DND-41 (cell line): ENCODE results near the gene PHB1.

Experiments used
- ATAC-seq: fragments of 200-7000 bp; cut with Tn5 transposase; 3 replicates; pipeline ENCODE4 v1.9.1; 2021; ENCODE audit warnings: low read depth; ENCODE audit not compliant: insufficient read depth
- DNase-seq: peaks from one replicate; pipeline ENCODE4 v3.0.0-alpha.2; 2020
- H2AFZ ChIP-seq: 2 replicates; pipeline ENCODE4 v1.6.0; 2012; ENCODE audit warnings: low read depth, low read length
- H3K27ac ChIP-seq: 2 replicates; pipeline ENCODE4 v1.5.1; 2012; ENCODE audit warnings: low read length, inconsistent platforms
- H3K27me3 ChIP-seq: fragments of 200-600 bp; sonication (generic); 2 replicates; pipeline ENCODE4 v1.6.0; 2012; ENCODE audit warnings: low read length, mild to moderate bottlenecking, inconsistent platforms; ENCODE audit not compliant: insufficient read depth, poor library complexity
- H3K36me3 ChIP-seq: 2 replicates; pipeline ENCODE4 v1.5.1; 2012; ENCODE audit warnings: low read length, inconsistent platforms; ENCODE audit not compliant: insufficient read depth
- H3K4me1 ChIP-seq: 2 replicates; pipeline ENCODE4 v1.5.1; 2012; ENCODE audit warnings: mild to moderate bottlenecking, low read length; ENCODE audit not compliant: insufficient read depth
- H3K4me2 ChIP-seq: 2 replicates; pipeline ENCODE4 v1.6.0; 2012; ENCODE audit warnings: mild to moderate bottlenecking, moderate library complexity, low read length, inconsistent platforms; ENCODE audit not compliant: insufficient read depth
- H3K4me3 ChIP-seq, 2 experiments: fragments of 200-600 bp in 1 of 2; shearing (Covaris generic) in 1 of 2; 2 replicates each; pipeline ENCODE4 v1.5.1; 2012 to 2016; ENCODE audit warnings: inconsistent platforms in 2 of 2, low read length in 2 of 2, mild to moderate bottlenecking in 2 of 2, low read depth in 1 of 2, moderate library complexity in 1 of 2
- H3K79me2 ChIP-seq: 2 replicates; pipeline ENCODE4 v1.6.0; 2012; ENCODE audit warnings: low read length, inconsistent platforms; ENCODE audit not compliant: insufficient read depth
- H3K9ac ChIP-seq: 2 replicates; pipeline ENCODE4 v1.6.0; 2012; ENCODE audit warnings: low read depth, mild to moderate bottlenecking, inconsistent platforms, low read length, moderate library complexity
- H3K9me3 ChIP-seq: 2 replicates; pipeline ENCODE4 v1.5.1; 2012; ENCODE audit warnings: low read length, moderate library complexity, mild to moderate bottlenecking, inconsistent platforms; ENCODE audit not compliant: insufficient read depth, severe bottlenecking
- H4K20me1 ChIP-seq: 2 replicates; pipeline ENCODE4 v1.6.0; 2012; ENCODE audit warnings: low read length; ENCODE audit not compliant: insufficient read depth
- CTCF ChIP-seq: IDR thresholded peaks from 2 replicates; pipeline ENCODE4 v1.5.1; 2012; ENCODE audit warnings: borderline replicate concordance, low read length, moderate library complexity, mild to moderate bottlenecking; ENCODE audit not compliant: poor library complexity, severe bottlenecking; ENCODE audit errors: extremely low read depth
- EZH2 ChIP-seq: IDR thresholded peaks from 3 replicates; pipeline ENCODE4 v1.6.1; 2012; ENCODE audit warnings: borderline replicate concordance, low read depth, mild to moderate bottlenecking, moderate library complexity, low read length, inconsistent platforms; ENCODE audit not compliant: severe bottlenecking

The PHB1 gene

DNA sequence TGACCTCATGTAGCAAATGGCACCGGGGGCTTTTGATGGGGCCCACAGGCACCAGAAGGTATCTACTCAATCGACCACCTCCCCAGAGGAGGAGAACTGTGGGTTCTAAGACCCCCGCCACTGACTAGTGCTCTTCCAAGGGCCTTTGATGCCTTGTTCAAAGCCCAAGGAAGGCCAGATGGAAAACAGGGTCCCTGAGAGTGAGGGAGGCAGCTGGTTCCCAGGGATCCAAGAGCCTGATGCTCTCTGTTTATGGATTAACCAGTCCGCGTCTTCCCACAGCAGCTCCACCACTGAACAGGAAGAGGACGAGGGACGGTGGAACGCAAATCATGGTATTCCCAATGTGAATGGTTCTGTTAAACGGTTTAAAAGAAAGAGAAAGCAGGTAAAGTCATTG, 7.6 kb downstream of the PHB1 start:
- no peak for TF ChIP-seq CTCF
- no peak for TF ChIP-seq EZH2
- no peak overlapping the region for H3K9ac ChIP-seq
- H3K9me3 ChIP-seq: no peaks in the 10 kb centered on the region
- H4K20me1 ChIP-seq: peaks cover 13% of the 10 kb centered on the region; the same call in 1 of the 2 replicates
- no peaks in the 10 kb centered on the region for H3K27me3 ChIP-seq
- no peak overlapping the region for H3K4me2 ChIP-seq
- DNase-seq: no peak
- no peak overlapping the region for H3K27ac ChIP-seq
- H3K79me2 ChIP-seq: no peaks in the 10 kb centered on the region
- H3K4me3 ChIP-seq: no peak overlapping the region
- no peaks in the 10 kb centered on the region for H3K4me1 ChIP-seq
- ATAC-seq: no peak
- peaks cover 92% of the 10 kb centered on the region for H3K36me3 ChIP-seq
- no peak overlapping the region for H2AFZ ChIP-seq

DNA sequence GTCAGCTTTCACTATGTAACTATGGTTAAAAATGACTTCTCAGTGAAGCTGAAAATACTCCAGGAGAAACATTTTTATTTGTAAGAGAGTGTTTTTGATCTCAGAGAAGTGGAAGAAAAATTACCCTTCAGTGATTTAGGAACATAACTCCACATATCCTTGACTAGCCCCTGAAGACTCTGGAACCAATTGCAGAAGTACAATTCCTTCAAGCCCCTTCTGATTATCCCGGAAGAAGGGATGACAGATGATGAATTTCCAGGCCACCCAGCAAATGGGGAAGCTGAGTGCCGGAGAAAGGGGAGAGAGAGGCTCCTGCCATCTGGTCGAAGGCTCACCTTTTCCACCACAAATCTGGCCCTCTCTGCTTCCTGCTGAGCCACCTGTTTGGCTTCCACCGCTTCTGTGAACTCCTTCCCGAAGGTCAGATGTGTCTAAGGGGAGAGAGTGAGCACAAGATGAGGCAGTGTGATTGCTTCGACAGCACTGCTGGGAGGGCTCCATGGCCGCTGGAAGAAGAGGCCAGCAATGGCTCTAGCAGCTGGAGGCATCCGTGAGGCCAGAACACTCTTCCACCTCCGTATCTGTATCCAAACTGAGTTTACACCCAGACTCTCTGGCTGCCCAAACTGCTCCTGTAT, 8.1 kb downstream of the PHB1 start:
- Histone ChIP-seq H3K4me2 (no peak overlapping the region), H3K4me3 (no peak overlapping the region), H3K27ac (no peak overlapping the region), H3K4me1 (no peaks in the 10 kb centered on the region), H3K27me3 (no peaks in the 10 kb centered on the region), H3K9me3 (no peaks in the 10 kb centered on the region), H3K36me3 (peaks cover 86% of the 10 kb centered on the region), H2AFZ (no peak overlapping the region), H4K20me1 (peaks cover 13% of the 10 kb centered on the region; the same call in 1 of the 2 replicates), H3K9ac (no peak overlapping the region), H3K79me2 (no peaks in the 10 kb centered on the region)
- DNase-seq (no peak), ATAC-seq (no peak)
- TF ChIP-seq CTCF (no peak), EZH2 (no peak)

- Histone ChIP-seq H3K9ac (no peak overlapping the region), H3K27me3 (no peaks in the 10 kb centered on the region), H3K4me3 (no peak overlapping the region), H3K9me3 (no peaks in the 10 kb centered on the region), H3K4me1 (no peaks in the 10 kb centered on the region), H4K20me1 (peaks cover 13% of the 10 kb centered on the region; the same call in 1 of the 2 replicates), H3K79me2 (no peaks in the 10 kb centered on the region), H3K4me2 (no peak overlapping the region), H3K27ac (no peak overlapping the region), H3K36me3 (peaks cover 72% of the 10 kb centered on the region), H2AFZ (no peak overlapping the region)
- TF ChIP-seq CTCF (no peak), EZH2 (no peak)
- no peak for ATAC-seq
- no peak for DNase-seq
These were observed 9.8 kb downstream of the PHB1 start for GRCh38 chr17:49404906-49405305.
